HuH-7 (cell line): Measurements from ENCODE around the gene UPF2.
"Not testable (repeated sequence)": the region's sequence is repeated elsewhere in the genome, so short reads cannot be mapped to it uniquely, and the experiment has no call there.

Experiments
- DNase-seq: peaks from one replicate; pipeline ENCODE4 v3.0.0; 2011; ENCODE audit warnings: low spot score

The UPF2 gene

DNA sequence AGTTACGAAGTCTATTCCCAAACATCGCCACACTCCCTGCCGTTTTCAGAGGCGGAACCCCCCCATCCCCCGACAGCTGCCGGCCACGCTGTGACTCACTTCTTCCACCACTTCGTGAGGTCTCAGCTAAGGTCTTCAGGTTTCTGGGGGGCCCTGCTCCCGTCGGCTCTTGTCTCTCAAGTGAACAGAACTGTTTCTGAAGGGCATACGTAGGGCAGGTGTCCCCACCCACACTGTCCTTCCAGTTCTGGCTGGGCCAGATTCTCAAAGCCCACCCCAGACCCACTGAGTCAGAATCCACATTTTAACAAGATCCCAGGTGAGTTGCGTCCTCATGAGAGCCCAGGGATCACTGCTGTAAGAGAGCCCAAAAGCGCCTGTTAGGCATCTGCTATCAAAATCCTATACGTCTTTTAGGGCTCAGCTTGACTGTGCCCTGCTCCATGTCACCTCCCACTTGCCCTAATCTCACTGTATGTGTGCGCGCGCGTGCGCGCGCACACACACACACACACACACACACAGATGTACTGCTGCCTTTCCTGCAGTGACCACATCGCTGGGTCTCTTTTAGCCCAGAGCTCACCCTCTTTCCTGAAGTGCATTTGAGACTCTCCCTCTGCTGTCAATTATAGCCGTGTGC, 140.7 kb downstream of the UPF2 start:
- DNase-seq, result no peak

DNA sequence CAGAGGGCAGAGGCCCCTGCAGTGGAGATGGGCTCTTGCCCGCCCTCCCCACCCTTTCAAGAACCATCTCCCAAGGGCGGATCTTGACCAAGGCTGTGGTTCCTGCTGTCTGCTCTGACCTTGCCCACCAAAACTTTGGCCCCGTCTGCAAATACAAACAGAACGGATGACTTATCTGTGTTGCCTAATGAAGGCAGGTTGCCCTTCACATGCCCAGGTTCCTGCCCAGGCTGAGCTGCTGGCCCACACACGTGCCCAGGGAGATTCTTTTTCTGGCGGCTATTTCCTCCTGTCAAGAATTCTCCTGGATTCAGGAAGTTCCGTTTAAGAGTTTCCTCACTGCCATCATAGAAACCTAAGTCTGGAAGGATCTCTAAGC, 141.2 kb downstream of the UPF2 start:
- no peak for DNase-seq

DNA sequence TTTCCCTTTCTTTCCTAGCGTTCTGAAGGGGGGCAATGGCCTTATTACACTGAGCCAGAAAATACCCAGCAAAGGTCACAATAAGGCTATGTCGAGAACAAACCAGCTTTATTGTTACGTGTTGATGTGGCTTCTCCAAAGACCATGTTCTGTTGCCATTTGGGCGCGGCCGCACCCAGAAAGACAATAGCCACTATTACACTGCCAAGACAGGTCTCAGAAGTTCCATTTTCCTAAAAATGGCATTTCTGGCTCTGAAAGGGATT, 141.6 kb downstream of the UPF2 start:
- DNase-seq, result no peak

DNA sequence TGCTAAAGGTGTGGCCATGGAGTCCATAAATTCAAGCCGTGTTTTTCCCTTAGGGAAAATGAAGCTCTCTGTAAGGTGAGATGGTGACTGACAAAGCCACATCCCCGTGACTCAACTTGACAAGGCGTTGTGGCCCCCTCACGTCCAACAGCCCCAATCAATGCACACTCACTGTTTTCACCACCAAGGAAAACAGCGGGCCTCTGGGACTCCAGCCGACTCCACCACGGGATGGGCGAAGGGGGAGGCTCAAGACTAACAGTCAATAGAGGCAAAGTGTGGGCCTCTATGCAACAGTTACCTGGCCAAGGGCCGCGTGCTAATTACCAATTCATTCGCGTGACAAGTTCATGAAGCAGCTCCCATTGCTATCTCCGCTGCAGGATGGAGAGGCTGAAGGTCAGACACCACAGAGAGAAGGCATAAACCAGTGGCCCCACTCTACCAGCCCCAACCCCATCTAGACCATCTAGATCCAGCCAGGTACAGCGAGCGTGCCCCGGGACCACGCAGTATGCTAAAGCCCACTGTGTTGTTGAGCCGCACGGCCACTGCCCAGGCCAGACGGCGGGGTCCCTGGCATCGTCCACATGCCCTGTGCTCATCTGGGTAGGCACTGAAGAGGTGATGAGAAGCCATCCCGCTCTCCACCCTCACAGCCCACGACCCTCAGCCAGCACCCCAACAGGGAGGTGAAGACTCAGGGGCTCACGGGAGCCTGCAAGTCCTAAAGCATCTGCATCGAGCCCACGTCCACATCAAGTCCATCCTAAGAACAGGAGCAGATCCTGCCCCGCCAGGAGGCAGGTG, 143.3 kb downstream of the UPF2 start:
- no peak for DNase-seq

DNA sequence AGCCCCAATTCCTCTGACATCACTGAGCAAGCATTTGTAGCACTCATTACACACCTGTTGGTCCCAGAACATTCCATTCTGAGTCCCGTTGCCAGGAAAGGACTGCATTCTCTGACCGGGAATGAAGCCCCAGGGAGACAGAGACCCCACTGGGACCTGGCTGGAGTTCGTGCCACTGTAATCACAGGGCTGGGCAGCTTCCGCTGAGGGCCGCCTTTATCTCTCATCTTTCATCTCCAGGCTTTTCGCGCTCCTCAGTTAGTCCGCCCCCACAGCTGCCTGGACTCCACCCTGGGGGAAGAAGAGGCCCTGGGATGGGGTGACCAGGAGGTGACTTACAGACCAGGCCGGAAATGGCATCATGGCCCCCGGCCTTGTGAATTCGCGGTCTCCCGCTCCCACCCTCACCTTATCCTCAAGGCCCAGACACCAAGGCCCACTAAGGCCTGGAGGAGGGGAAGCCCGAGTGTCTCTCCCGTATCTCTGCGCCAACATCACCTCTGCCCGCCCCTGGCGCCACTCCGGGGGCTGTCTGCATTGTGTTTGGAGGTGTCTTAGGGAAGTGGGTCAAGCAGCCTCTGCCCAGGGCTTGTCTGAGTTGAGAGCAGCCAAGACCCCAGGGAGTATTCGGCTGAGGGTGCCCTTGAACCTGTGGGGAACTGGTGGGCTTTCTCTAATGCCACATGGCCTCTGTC, 144.1 kb downstream of the UPF2 start:
- peak; percentile 69 for DNase-seq

DNA sequence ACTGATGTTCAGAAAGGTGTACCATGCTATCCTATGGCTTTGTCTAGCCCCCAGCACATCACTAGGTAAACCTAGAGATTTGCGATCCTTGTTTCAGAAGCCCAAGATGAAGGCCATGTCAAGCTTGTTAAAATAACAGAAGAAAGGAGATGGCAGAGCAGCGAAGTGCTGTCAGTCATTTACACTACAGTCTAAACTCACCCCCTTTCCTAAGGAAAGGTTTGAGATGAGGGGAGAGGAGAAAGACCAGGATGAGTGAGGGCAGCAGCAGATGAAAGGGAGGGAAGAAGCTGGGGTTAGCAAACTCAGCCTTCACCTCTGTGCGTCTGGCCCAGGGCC, 144.6 kb downstream of the UPF2 start:
- DNase-seq, result no peak

DNA sequence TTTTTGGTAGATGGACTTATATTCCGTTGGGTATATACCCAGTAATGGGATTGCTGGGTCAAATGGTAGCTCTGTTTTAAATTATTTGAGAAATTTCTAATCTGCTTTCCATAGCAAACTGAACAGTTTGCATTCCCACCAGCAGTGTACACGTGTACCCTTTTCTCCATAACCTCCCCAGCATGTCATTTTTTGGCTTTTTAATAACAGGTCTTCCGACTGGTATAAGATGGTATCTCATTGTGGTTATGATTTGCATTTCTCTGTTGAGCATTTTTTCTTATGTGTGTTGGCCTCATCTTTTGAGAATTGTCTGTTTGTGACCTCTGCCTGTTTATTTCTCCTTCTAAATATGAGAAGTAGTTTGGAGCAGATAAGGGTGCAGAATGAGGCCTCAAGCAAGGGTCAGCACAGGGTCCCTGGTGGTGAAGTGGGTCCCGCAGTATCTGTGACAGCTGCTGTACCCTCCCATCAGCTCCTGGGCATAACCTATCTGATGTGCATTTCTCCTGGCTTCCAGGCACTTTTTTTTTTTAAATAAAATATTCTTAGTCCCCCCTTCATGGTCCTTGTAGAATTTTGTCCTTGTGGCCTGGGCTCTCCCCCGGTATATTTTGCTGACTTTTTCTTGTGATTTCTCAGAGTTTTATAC, 145.9 kb downstream of the UPF2 start:
- no peak for DNase-seq

DNA sequence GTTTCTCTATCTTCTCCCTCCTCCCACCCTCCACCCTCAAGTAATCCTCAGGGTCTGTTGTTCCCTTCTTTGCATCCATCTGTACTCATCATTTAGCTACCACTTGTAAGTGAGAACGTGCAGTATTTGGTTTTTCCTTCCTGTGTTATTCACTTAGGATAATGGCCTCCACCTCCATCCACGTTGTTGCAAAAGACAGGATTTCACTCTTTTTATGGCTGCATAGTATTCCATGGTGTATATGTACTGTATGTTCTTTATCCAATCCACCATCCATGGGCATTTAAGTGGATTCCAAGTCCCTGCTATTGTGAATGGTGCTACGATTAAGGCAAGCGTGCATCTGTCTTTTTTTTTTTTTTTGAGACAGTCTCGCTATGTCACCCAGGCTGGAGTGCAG, 147.0 kb downstream of the UPF2 start:
- DNase-seq, result no peak

DNA sequence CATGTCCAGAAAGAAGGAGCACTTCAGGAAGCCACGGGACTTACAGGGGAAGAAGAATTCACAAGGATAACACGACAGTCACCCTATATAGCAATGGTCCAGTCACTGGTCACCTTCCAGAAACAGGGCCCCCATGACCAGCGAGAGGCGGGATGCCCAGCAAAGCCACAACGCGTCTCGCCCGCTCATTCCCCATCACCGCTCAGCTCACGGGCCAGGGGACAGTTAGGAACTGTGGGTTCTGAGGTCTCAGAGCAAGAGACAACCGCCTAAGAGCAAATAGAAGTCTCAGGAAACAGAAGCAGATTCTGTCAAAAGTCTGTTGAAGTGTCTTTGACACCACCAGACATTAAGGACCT, 147.5 kb downstream of the UPF2 start:
- no peak for DNase-seq

DNA sequence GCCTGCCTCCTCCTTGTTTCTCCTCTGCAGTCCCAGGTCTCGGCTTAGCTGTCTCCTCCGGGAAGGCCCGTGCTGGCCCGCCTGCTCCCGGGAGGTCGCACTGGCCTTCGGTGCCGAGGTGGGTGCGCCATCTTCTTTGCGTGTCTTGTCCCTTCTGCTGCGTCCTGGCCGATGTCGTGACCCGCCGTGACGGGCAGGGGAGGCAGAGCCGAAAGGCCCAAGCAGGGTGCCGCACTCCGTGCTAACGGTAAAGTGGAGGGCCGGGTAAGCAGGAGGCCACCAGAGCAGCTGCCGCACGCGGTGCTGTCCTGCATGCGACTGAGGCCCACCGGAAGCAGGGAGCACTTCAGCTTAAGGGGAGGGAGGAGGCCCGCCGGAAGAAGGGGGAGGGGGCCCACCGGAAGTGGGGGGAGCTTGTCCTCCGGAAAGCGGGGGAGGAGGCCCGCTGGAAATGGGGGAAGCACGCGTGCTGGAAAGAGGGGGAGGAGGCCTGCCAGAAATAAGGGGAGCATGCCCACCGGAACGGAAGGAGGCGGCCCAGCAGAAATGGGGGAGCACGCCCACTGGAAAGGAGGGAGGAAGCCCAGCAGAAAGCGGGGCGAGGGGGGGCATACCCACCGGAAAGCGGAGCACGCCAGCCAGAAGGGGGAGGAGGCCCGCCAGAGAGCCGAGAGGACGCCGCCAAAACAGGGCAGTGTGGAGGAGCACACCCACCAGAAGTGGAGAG, 148.1 kb downstream of the UPF2 start:
- no peak for DNase-seq

DNA sequence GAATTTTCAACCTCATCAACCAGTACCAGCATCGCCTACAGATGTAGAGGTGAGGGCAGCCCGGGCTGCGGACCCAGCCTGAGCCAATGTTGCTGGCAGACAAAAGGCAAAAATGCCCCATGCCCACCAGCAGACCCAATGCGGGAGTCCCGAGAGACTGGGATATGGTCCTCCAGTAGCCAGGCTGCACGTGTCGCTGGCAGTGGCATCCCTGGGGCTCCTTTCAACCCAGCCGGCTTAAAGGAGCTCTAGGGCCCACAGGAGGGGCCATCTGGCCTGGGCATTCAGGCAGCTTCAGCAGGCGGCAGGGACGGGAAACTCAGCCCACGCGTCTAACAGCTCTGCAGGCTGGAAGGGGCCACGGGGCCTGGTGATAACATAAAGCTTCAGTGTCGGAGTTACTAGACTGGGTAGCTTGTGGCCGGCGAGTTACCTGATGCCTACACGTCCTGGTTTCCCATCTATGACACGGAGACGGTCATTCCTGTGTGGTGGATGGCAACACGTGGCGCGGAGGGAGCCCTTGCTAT, 148.8 kb downstream of the UPF2 start:
- DNase-seq, result no peak

DNA sequence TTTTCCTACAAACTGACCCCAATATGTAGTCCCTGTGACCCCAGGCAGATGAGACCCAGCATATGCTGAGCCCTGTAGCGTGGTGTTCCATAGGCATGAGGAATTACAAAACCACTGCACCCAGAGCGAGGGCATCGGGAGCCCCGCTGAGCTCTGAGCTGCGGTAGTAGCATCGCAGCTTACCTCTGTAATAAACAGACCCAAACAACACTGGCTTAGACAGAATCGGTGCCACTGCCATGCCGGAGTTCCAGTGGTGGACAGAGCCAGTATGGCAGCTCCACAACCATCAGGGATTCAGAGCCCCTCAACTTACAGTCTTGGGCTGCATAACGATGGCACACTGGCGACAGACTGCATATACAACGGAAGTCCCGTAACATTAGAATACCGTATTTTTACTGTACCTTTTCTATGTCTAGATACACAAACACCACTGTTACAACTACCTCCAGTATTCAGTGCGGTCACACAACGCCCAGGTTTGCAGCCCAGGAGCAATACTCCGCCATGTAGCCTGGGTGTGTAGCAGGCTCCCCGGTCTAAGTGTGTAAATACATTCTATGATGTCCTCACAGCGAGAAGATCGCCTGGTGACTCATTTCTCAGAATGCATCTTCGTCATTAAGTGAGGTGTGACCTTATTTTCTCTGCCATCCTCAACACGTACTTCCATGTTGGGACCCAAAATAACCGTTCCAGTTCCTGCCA, 150.7 kb downstream of the UPF2 start:
- no peak for DNase-seq

DNA sequence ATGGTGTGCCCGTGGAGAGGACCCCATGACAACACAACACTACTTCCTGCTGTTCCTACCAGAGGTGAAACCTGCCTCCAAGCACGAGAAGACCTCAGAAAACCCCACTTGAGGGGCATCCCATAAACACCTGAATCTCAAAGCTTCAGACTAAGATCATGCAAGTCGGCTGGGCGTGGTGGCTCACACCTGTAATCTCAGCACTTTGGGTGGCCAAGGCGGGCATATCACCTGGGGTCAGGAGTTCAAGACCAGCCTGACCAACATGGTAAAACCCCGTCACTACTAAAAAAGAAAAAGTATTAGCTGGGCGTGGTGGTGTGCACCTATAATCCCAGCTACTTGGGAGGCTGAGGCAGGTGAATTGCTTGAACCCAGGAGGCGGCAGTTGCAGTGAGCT, 153.3 kb downstream of the UPF2 start:
- DNase-seq, result not testable (repeated sequence)

DNA sequence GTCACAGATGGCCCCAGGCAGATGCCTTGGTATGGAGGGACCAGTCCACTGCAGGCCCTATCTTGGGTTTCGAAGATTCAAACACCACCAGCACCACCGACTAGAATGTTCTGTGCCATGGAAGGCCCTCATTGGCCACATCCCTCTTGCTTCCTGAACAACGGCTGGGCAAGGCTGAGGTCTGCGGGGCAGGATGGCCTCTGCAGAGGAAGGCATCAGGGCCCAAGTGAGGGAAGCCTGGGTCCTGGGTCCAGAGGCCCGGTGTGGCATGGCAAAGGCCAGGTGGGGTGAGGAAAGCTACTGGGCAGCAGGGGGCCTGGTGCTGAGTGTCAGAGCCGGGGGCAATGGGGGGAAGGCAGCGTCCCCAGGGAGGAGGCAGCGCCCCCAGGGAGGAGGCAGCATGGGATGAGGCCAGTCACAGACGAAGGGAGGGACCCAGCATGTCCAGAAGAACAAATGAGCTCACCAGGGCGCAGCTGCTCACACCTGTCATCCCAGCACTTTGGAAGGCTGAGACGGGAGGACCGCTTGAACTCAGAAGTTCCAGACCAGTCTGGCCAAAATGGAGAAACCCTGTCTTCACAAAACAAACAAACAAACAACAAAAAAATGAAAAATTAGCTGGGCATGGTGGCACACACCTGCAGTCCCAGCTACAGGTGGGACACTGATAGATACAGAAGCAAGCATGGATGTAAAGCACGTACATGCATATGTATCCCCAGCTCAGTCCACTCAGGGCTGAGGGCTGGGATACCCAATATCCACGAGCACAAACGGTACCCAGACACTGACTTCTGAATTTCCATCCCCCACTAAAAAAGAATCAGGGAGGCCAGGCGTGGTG, 155.0 kb downstream of the UPF2 start:
- no peak for DNase-seq

DNA sequence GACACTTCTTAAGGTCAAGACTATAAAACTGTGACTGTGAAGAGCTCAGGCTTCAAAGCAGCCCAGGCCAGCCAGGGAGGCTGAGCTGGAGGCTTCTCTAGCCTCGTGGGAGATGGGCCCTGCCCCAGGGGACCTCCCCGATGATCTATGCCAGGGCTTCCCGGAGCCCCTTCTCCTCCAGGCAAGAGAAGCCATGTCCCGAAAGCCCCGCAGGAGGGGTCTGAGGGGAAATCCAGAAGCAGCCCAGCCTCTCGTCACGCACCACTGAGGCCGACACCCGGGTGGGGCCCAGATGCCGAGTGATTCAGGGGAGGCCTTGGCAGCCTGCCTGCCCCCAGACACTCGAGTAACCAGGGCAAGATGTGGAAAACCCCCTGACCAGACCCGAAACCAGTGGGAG, 155.8 kb downstream of the UPF2 start:
- no peak for DNase-seq

DNA sequence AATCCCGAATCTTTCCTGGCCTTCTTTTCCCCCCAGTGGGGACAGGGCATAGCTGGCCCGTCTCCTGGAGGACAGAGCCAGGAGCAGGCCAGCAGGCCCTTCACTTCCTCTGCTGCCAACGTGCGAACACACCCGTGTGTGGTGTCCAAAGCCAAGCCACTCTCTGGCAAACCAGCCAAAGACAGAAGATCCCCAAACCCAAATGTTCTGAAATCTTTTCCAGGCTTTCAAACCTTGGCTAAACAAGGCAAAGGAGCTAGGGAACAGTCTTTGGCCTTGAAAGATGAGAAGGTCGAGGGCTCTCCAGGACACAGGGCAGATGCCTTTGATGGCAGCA, 156.5 kb downstream of the UPF2 start:
- DNase-seq, result no peak

DNA sequence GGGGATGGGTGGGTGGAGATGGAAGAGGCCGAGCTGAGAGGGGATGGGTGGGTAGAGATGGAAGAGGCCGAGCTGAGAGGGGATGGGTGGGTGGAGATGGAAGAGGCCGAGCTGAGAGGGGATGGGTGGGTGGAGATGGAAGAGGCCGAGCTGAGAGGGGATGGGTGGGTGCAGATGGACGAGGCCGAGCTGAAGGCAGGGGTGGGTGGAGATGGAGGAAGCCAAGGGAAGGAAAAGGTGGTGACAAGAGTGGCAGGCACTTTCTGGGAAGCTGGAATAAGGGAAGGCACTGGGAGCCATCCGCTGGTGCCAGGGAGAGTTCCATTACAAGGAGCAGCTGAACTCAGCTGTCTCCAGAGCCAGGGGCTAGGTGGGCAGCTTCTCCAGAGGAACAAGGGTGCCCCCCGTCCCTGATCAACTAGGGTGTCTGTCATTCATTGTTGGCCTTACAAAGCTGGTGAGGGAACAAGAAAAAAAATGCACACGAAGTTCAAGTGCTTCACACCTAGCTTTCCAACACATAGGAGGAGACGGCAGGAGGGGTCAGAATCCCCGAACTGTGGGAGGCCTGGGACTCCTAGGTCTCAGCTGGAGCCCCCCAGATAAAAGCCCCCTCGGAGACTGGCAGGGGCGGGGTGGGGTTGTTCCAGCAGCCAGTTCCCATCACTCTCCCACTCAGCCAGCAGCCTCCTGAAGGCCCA, 157.0 kb downstream of the UPF2 start:
- no peak for DNase-seq

DNA sequence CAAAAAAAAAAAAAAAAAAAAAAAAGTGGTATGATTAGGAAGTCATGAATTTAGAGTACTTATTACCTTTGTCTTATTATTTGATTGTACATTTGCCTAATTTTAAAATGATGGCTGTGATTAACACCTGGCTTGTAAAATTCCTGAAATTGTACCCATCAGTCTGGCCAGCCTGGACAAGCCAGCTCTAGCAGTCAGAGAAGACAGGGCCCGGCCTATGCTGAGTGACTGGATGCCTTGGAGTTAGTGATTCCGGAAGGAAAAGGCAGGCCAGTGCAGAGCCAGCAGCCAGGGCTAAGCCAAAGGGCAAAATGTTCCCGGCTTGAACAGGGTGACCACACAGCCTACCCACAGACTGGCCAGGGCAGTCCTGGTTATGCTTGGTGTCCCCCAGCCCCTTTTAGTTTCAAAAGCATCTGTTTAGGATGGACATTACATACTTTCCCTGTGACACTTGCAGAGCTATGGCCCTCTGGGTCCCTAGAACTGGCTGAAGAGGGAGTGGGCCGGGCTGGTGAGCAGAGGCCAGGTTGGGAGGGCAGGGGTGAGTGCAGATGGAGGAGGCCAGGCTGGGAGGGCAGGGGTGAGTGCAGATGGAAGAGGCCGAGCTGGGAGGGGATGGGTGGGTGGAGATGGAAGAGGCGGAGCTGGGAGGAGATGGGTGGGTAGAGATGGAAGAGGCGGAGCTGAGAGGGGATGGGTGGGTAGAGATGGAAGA, 157.7 kb downstream of the UPF2 start:
- DNase-seq, result no peak

DNA sequence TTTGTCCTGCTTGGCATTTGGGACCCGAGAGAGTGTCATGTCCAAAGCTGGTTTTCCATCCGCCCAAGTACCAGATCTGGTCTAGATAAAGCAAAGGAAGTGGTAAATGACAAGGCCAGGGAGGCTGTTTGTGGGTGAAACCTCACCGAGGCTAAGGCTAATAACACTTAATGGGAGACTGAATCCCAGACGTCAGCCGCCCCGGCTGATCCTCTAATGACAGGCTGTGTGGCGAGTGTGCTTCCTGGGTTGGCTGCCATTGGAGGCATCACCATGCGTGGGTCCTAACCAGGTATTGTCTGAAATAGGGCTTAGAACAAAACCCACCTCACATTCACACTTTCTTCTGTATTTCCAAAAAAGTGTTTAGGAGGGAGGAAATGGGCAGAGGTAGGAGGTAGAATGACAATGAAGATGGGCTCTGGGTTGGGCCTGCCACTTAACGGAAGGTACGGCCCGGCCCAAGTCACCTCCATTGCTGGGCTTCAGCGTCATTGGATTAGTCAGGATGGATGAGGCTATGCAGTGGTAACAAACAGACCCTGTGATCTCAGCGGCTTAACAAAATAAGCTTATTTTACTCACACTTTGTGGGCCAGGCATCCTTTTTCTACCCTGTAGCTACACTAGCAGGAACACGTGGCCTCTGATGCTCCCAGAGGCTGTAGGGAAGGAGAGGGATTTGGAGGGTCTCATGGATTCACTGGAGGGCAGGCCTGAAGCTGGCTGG, 159.8 kb downstream of the UPF2 start:
- DNase-seq, result no peak
